GM12878 (cell line): ENCODE measurements around the gene MPRIP. TPM values are rescaled to one million over a fixed set of nuclear protein-coding genes. Genes with fewer than 3 reads are reported as not detected.

ENCODE experiments used
- ATAC-seq: fragments of 200-7000 bp; cut with Tn5 transposase; 3 replicates; pipeline ENCODE4 v1.9.1; 2020; ENCODE audit warnings: mild to moderate bottlenecking, moderate library complexity
- BruUV-seq: library from RNA; stranded (reverse); fragments of 400-500 nt; replicated peaks from 2 replicates; lab custom pipeline; 2021; lab: Mats Ljungman, UMichigan
- CTCF ChIA-PET: fragments of 300-600 bp; sonication (Branson Sonifier 250); formaldehyde crosslinking; extraction: SDS; loops from one replicate; lab custom pipeline; 2021; ENCODE audit warnings: inconsistent platforms; lab: Yijun Ruan, JAX
- POLR2A ChIA-PET: fragments of 350-600 bp; formaldehyde crosslinking; extraction: SDS; loops from one replicate; lab custom pipeline; 2021; ENCODE audit warnings: inconsistent platforms; lab: Charles Lee
- RAD21 ChIA-PET: fragments of 300-600 bp; sonication (Branson Sonifier 250); formaldehyde crosslinking; loops from one replicate; lab custom pipeline; 2023; ENCODE audit warnings: antibody characterized with exemption; ENCODE audit not compliant: unreplicated experiment; lab: Charles Lee
- SMC1A ChIA-PET: fragments of 300-600 bp; sonication (Branson Sonifier 250); formaldehyde crosslinking; loops from one replicate; lab custom pipeline; 2023; ENCODE audit not compliant: unreplicated experiment, uncharacterized antibody; lab: Charles Lee
- DNase-seq: peaks from one replicate; pipeline ENCODE4 v3.0.0-alpha.2; 2011; ENCODE audit warnings: low read depth, low spot score
- FAIRE-seq: peaks from 3 replicates; lab custom pipeline; 2011; peaks lifted over from hg19 to GRCh38; lab: Jason Lieb, UNC
- H2AFZ ChIP-seq: 2 replicates; pipeline ENCODE4 v1.6.0; 2011; ENCODE audit warnings: low read depth, low read length, control low read depth; ENCODE audit not compliant: control insufficient read depth
- H3K27ac ChIP-seq: 2 replicates; pipeline ENCODE4 v1.5.1; 2011; ENCODE audit warnings: control low read depth; ENCODE audit not compliant: control insufficient read depth, insufficient read depth
- H3K27me3 ChIP-seq, 2 experiments: replicated peaks in 1 of 2; 2 replicates each; pipeline versions ENCODE4 v1.6.0 to v1.6.1; 2011; ENCODE audit warnings: low read length in 1 of 2; ENCODE audit not compliant: control insufficient read depth in 2 of 2, insufficient read depth in 2 of 2
- H3K36me3 ChIP-seq, 2 experiments: 2 replicates each; pipeline ENCODE4 v1.5.1; 2011; ENCODE audit warnings: low read length in 1 of 2; ENCODE audit not compliant: control insufficient read depth in 2 of 2, insufficient read depth in 2 of 2
- H3K4me1 ChIP-seq: 2 replicates; pipeline ENCODE4 v1.6.1; 2011; ENCODE audit warnings: mild to moderate bottlenecking, low read length, moderate library complexity, mixed read lengths; ENCODE audit not compliant: control insufficient read depth, insufficient read depth
- H3K4me2 ChIP-seq: 2 replicates; pipeline ENCODE4 v1.6.0; 2011; ENCODE audit warnings: control low read depth; ENCODE audit not compliant: control insufficient read depth, insufficient read depth
- H3K4me3 ChIP-seq: fragments of 200-600 bp; sonication (generic); 2 replicates; pipeline ENCODE4 v1.5.1; 2016
- H3K79me2 ChIP-seq: 2 replicates; pipeline ENCODE4 v1.6.0; 2011; ENCODE audit warnings: low read length; ENCODE audit not compliant: control insufficient read depth, insufficient read depth
- H3K9ac ChIP-seq: 2 replicates; pipeline ENCODE4 v1.8.0; 2011; ENCODE audit warnings: low read length, control low read depth, mixed read lengths; ENCODE audit not compliant: control insufficient read depth, insufficient read depth
- H3K9me3 ChIP-seq: replicated peaks from 3 replicates; pipeline ENCODE4 v1.5.1; 2011; ENCODE audit warnings: mild to moderate bottlenecking, low read length; ENCODE audit not compliant: control insufficient read depth, insufficient read depth
- H4K20me1 ChIP-seq: 2 replicates; pipeline ENCODE4 v1.6.0; 2011; ENCODE audit not compliant: control insufficient read depth, insufficient read depth
- CHD4 ChIP-seq: fragments of 200-600 bp; sonication (generic); IDR thresholded peaks from 2 replicates; pipeline ENCODE4 v1.6.1; 2016; ENCODE audit warnings: mild to moderate bottlenecking
- EGR1 ChIP-seq, 2 experiments: IDR thresholded peaks; 1 replicate in 1 of 2; 2 replicates in 1 of 2; pipeline ENCODE4 v1.6.1; 2011 to 2012; ENCODE audit warnings: low read depth in 2 of 2, low read length in 2 of 2, borderline replicate concordance in 1 of 2, mild to moderate bottlenecking in 1 of 2, moderate library complexity in 1 of 2
- IKZF2 ChIP-seq, 2 experiments: fragments of 450-650 bp; IDR thresholded peaks; 2 replicates each; pipeline ENCODE4 v1.6.1; 2017; ENCODE audit warnings: mild to moderate bottlenecking in 2 of 2, moderate library complexity in 2 of 2
- SIN3A ChIP-seq: IDR thresholded peaks from 2 replicates; pipeline ENCODE4 v1.6.1; 2012; ENCODE audit warnings: low read depth, low read length, improper control_type of control experiment
- SIX5 ChIP-seq: IDR thresholded peaks from 2 replicates; pipeline ENCODE4 v1.6.1; 2011; ENCODE audit warnings: mild to moderate bottlenecking, low read depth, low read length, moderate library complexity; ENCODE audit not compliant: severe bottlenecking
- ZNF274 ChIP-seq: IDR thresholded peaks from one replicate; pipeline ENCODE4 v1.8.0; 2011; ENCODE audit not compliant: insufficient read length, insufficient read depth
- WGBS: methylation state at CpG from one replicate; pipeline ENCODE4 v1.1.6; 2016; ENCODE audit warnings: low lambda C conversion rate; ENCODE audit not compliant: insufficient replicate concordance, insufficient coverage; ENCODE audit errors: missing lambda C conversion rate; 5-methylcytosine and 5-hydroxymethylcytosine counted together
- in situ Hi-C: fragments of 300-500 bp; cut with MboI; formaldehyde crosslinking; loops from 9 replicates; pipeline ENCODE4 v1.14.3; 2018; ENCODE audit warnings: mixed read lengths
- intact Hi-C: fragments of 100-400 bp; cut with micrococcal nuclease; formaldehyde crosslinking; loops from one replicate; pipeline ENCODE4 v1.14.2; 2022; ENCODE audit not compliant: unreplicated experiment
- polyA plus RNA-seq, 11 experiments: library from polyadenylated mRNA; depleted of rRNA in 4 of 11; unstranded in 6 of 11; stranded (reverse) in 5 of 11; fragments of >200 nt; fragmentation: Nextera tagmentation in 4 of 11; fragmentation: Illumina TruSeq in 1 of 11; extraction: Ambion mirVana in 4 of 11; extraction: Trizol in 1 of 11; gene quantifications; 1 replicate in 1 of 11; 2 replicates in 10 of 11; pipeline versions ENCODE4 v1.2.1 to v1.2.3, GENCODE V29; 2011 to 2016; ENCODE audit warnings: inconsistent platforms in 2 of 11, missing spikeins in 2 of 11, low read depth in 1 of 11
- total RNA-seq, 4 experiments: library from RNA; depleted of rRNA in 3 of 4; stranded (reverse); fragments of >200 nt in 3 of 4; fragmentation: Illumina TruSeq in 1 of 4; extraction: Trizol in 1 of 4; gene quantifications; 2 replicates each; pipeline versions ENCODE4 v1.2.1 to v1.2.3, GENCODE V29; 2013 to 2021

MPRIP gene
- total and polyA plus RNA-seq, 10 of the 15 experiments (the other 5 are each of a cell fraction or from before 2014, with no cell fraction given): 16.5 to 168 (median 71.7) TPM

DNA sequence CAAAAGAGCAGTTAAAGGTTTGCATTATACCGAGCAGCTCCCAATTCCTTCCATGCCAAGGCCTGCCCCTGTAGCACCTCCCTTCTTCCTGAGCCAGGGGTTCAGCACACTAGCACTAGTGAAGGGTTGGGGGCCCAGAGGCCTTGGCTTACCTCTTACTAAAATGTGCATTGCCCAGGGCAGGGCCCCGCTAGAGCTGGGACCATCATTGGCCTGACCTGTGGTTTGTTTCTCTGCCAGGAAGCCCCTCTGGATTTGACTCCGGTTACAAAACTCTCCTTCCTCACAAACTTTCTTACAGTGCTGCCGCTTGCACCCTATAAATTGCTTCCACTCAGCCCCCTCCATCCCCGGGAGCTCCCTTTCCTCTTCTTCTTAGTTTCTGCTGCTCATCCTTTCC, 33.8 kb downstream of the MPRIP start (continued):
- TF ChIP-seq CHD4: no peak
- no peak for TF ChIP-seq SIN3A
- TF ChIP-seq EGR1 (IDR thresholded peaks at IDR 0.05; ENCODE audit: borderline replicate concordance in 1 of 2, low read depth in 2 of 2, low read length in 2 of 2): no peak

DNA sequence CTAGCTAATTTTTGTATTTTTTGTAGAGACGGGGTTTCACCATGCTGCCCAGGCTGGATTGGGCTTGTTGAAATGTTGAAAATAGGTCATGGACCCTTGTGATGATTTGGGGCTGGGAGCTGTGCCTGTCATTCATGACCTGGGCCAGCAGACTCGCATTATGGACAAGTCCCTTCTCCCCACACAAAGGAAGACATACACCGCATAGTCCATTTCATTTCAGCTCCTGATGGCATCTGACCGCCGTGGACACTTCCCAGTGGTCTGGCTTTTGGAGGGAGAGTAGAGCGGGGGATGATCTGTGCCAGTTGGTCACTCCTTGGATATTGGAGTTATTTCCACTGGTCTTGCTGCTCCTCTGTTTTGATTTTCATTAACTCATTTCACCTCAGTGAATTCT, 34.8 kb downstream of the MPRIP start:
- WGBS: 82% methylated on average over 6 of the region's 6 CpGs
- H3K9me3 ChIP-seq: no peaks in the 10 kb centered on the region
- H3K79me2 ChIP-seq: peaks cover 6% of the 10 kb centered on the region
- no peak overlapping the region for H3K4me2 ChIP-seq
- in situ Hi-C loops (no loop called here), intact Hi-C loops (no loop called here)
- BruUV-seq: no TSS peak
- RAD21 ChIA-PET: interaction anchor here (0.6 kb wide), 1 partner anchor 71 kb away, joined by 5 read pairs; no protein-coding TSS in a partner anchor
- H3K4me1 ChIP-seq: no peaks in the 10 kb centered on the region
- no peak overlapping the region for H2AFZ ChIP-seq
- DNase-seq: no peak
- H3K27me3 ChIP-seq: no peaks in the 10 kb centered on the region
- no peak overlapping the region for H3K27ac ChIP-seq
- CTCF ChIA-PET: no interaction called here
- FAIRE-seq: no peak
- no peaks in the 10 kb centered on the region for H4K20me1 ChIP-seq
- ATAC-seq: no peak
- peaks cover 8 to 30% of the 10 kb centered on the region in 2 experiments; a peak in 3 of 4 replicates for H3K36me3 ChIP-seq
- H3K4me3 ChIP-seq: no peak overlapping the region
- POLR2A ChIA-PET: no interaction called here
- SMC1A ChIA-PET: no interaction called here
- TF ChIP-seq ZNF274 (no peak), SIX5 (no peak), IKZF2 (IDR thresholded peaks at IDR 0.05) (no peak)
- no peak overlapping the region for H3K9ac ChIP-seq
